GM21447 (cell line): ENCODE results near the gene LRP11.
"Not testable (repeated sequence)": the region's sequence is repeated elsewhere in the genome, so short reads cannot be mapped to it uniquely, and the experiment has no call there.

Experiments
- ATAC-seq: cut with Tn5 transposase; IDR thresholded peaks from one replicate; pipeline ENCODE4 v1.9.1; 2021; ENCODE audit not compliant: unreplicated experiment

LRP11 gene

DNA sequence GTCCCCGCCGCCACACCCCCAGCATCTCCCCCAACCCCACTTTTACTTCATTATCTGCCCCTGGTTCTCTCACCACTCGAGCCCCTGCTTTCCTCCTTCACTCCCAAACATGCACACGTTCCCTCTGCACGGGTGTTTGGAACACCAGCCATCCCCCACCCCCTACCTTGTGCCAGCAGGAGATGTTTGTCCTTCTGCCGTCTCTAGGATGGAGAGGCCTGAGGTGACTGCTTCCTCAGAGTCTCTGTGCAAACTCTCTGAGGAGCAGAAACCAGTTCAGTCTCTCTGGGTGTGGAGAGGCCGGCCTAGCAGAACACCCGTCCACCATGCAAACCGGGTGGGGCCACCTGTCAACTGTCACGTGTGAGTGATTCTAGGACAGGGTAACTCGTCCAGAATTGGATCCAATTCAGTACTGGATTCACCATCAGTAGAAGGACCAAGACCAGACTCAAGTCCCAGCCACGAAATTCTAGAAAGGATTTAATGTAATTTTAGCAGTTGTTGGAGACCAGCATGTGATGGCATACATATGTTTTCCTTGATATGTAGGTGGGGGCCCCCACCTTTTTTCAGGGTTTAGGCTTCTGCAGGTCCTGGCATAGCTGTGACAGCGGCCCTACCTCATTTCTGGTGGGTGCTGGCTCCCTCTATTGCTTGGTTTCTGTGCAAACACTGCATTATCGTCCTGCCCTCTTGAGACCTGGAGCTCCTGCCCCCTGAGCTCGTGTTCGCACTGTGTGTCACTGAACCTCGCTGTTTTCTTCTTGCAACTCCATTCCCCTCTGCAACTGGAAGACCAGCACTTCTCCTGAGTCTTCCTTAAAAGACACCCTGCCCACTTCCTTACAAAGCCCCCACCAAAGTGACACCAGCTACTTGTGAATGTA lies 33.9 kb upstream of the LRP11 start, which contains the start of gene RAET1E:
Gene RAET1E, minus strand, starts transcription at position 259 of the 890 bp plus-strand sequence. CDS start 7,212 bp downstream, outside the sequence.
- no peak for ATAC-seq

DNA sequence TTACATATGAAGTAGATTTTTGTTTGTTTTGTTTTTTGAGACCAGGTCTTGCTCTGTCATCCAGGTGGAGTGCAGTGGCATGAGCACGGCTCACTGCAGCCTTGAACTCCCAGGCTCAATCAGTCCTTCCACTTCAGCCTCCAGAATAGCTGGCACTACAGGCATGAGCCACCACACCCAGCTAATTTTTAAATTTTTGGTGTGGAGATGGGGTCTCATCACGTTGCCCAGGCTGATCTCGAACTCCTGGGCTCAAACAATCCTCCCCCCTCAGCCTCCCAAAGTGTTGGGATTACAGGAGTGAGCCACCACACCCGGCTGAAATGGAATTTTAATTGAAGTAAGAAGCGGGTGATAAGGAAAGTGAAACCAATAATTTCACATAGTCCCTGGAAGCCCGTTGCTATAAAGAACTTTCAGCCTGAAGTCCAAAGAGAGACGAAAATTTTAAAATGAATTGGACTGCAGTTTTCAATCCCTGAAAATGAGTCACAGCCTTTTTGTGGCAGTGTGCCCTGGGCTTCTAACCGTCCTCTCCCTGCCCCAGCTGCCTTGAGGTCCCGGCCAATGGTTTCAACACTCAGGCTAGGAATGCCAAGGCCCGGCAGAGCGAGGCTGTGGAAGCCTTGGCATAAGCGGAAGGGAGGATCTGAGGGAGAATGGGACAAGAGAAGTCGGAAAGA lies 33.0 kb upstream of the LRP11 start:
- ATAC-seq: no peak

- ATAC-seq: no peak
Observed at GRCh38 chr6:149896491-149896890, 32.3 kb upstream of the LRP11 start.

DNA sequence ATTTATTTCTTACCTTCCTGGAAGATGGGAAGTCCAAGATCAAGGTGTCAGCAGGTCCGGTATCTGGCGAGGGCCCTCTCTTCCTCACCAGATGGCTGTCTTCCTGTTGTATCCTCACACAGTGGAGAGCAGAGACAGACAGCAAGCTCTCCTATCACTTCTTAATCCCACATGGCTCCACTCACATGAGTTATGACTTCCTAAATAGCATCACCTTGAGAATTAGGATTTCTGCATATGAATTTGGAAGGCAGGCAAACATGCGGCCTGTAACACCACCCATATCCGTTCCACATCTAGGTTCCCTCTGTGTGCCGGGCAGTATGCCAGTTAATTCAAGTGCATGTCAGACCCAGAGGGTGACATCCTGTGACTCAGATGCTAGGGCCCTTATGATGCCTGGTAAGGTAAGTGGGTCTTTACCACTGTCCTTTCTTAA lies 31.7 kb upstream of the LRP11 start:
- no peak for ATAC-seq

GRCh38 chr6:149895048-149895590 lies 31.0 kb upstream of the LRP11 start:
- no peak for ATAC-seq

GRCh38 chr6:149891864-149892263 lies 27.7 kb upstream of the LRP11 start:
- ATAC-seq: not testable (repeated sequence)

- no peak for ATAC-seq
Observed at GRCh38 chr6:149891259-149891658, 27.1 kb upstream of the LRP11 start.

DNA sequence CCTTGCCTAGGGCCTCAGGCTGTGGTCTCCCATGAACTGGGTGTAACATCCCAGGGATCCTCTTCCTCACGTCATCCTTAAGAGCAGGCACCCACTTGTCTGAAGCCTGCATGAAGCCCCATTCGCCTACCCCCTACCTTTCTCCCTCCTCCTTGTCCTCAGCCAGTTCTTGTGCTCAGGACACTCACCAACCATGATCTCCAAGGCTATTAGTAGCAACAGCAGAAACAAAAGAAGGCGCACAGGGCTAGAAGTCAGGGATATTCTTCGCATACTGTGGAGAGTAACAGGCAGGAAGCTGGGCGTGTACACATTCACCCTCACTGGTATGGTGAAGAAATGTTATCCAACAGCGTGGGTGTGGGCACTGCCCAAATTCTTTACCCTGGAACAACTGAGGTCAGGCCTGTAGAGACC lies 26.5 kb upstream of the LRP11 start:
- no peak for ATAC-seq

GRCh38 chr6:149889326-149889725 lies 25.2 kb upstream of the LRP11 start:
- no peak for ATAC-seq

DNA sequence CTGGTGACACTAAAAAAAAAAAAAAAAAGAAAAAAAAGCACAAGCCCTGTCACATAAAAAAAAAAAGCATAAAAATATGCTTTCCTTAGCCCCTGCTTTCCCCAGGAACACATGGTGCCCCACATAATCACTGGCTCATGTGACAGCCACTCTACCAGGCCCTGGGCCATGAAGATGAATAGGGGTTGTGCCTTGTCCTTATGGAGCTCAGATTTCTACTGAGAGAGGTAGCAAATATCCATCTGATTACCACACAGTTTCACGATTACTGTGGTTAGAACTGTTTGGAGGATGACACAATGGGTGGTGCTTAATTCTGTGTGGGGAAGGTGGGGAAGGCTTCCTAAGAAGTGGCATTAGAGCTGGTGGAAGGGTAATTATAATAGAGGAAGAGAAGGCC lies 24.5 kb upstream of the LRP11 start:
- no peak for ATAC-seq

DNA sequence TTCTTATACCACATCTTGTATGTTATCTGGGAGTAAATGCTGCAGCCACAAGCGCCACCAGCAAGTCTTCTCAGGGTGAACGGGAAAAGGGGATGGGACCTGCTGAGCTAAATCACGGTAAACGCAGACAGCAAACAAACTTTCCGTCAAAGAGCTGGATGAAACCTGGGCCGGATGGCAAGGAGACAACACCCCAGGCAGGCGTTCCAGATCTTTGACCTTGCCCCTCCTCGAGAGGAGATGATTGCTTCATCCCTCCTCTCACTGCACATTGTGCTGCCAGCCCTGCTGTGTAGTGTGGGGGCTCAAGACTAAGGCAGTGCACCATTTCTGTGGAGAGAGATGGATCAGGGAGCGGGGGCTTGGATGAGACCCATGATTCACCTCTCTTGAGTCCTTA lies 23.9 kb upstream of the LRP11 start:
- no peak for ATAC-seq

DNA sequence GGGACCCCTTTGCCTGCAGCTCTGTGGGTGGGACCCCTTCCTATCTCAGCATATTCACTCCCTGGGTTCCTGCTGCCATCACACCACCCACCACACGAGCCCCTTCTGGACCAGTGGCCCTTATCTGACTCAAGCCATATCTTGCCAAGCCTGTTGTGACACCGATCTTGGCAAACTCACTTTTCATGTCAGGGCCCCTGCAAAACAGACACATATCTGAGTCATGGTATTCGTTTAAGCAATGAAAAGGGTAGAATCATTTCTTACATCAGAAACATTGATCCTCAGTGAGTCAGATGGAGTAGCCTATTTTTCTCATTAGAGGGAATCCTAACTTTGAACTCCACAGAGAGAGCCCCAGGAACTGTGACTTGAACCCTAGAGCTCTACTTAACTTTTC lies 23.2 kb upstream of the LRP11 start:
- ATAC-seq: no peak

GRCh38 chr6:149885888-149886287 lies 21.7 kb upstream of the LRP11 start:
- no peak for ATAC-seq

DNA sequence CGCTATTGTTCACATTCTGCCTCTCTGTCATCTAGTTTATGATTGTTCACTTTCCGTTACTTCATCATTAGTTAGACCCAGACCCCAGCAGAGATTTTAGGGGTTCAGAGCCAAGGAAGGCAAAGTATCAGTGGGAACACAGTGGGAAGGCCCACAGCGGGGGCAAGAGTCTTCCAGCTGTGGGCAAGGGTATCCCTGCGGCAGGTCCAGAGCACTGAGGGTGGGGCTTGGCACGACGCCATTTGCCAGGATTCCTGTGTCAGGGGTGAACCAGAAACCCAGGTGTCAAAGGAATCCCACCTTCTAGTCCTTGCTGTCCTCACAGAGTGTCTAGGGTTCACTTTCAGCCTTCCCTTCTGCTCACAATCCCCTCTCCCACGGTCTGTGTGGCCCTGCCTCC lies 20.5 kb upstream of the LRP11 start:
- no peak for ATAC-seq

DNA sequence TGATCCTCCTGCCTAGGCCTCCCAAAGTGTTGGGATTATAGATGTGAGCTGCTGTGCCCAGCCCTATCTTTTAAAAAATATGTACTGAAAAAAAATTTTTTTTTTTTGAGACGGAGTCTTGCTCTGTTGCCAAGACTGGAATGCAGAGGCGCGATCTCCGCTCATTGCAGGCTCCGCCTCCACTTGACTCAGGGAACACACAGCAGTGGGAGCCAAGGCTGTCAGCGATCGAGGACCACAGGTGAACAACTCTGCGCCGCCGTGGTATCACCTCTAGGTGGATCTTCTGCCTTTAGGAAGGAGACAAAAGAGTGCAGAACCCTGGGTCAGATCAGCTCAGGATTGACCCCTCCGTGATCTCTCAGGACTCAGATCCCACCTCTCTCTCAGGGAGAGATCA lies 20.1 kb upstream of the LRP11 start:
- no peak for ATAC-seq

- no peak for ATAC-seq
Observed at GRCh38 chr6:149881860-149882259, 17.7 kb upstream of the LRP11 start.

DNA sequence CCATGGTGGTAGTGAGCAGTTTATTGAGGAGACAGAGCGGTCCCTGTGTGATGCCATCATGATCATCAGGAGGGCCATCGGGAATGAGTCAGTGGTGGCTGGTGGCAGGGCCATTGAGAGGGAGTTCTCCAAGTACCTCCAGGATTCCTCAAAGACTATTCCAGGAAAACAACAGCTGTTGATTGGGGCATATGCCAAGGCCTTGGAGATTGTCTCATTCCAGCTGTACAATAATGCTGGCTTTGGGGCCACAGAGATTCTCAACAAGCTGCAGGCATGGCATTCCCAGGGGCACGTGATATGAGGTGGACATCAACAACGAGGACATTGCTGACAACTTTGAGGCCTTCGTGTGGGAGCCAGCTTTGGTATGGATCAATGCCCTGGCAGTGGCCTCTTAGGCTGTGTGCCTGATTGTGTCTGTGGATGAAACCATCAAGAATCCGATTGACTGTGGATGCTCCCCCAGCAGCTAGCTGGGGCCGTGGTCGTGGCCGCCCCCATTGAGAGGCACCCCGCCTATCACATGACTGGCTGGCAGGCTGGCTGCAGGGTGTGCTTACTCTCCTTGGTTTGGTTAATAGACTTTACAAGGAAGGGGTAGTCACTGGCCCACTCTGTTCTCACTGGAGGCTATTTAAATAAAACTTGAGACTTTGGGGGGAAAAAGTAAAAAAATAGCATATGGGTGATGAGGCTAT lies 17.1 kb upstream of the LRP11 start:
- no peak for ATAC-seq

DNA sequence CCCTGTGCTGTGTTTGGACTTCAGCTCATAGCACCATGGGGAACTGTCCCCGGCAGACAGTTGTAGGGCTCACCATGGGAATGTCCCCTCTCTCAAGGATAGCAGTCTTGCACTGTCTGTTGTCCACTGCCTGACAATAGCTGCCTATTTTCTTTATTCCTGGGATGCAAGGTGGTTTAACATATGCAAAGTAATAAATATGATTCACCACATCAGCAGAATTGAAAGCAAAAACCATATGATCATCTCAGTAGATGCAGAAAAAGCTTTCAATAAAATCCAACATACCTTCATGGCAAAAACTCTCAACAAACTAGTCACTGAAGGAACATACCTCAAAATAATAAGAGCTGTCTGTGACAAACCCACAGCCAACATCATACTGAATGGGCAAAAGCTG lies 13.5 kb upstream of the LRP11 start:
- no peak for ATAC-seq

GRCh38 chr6:149876241-149876933 lies 12.2 kb upstream of the LRP11 start:
- no peak for ATAC-seq

DNA sequence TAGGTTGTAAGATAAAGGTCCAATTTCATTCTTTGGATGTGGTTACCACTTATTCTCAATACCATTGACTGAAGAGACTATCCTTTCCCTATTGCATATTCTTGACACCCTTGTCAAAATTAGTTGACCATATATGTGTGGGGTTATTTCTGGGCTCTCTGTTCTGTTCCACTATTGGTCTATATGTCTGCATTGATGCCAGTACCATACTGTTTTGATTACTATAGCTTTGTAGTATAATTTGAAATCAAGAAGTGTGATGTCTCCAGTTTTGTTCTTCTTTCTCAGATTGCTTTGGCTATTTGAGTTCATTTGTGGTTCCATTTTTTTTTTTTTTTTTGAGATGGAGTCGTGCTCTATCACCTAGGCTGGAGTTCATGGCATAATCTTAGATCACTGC lies 8.1 kb upstream of the LRP11 start:
- ATAC-seq: no peak

DNA sequence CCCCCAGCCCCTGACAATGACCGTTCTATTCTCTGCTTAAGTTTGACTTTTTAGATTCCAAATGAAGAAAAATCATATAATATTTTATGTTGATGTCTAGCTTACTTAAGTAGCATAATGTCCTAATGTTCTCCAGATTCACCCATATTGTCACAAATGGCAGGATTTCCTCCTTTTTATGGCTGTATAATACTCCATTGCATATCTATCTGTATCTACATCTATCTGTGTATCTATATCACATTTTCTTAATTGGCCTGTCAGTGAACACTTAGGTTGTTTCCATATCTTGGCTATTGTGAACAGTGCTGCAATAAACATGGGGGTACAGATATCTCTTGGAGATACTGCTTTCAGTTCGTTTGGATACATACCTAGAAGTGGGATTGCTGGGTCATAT lies 7.0 kb upstream of the LRP11 start:
- no peak for ATAC-seq
